ENCODE results near the gene TMEM273.

DNA sequence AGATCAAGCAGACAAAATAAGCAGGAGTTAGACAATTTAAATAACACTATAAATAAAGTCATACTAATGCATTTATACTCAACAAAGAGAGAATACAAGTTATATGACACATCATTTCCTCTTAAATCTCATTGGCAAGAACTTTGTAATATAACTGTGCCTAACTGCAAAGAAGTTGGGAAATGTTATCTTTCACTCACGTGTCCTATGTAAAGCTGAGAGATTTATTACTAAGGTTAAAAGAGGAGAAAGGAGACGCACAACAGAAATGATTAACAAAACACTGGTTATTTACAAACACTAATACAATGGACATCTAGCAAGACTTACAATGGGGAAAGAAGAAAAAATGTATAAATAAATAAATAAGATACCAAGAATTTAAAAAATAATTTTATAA lies 12.7 kb upstream of the TMEM273 start:
- TF ChIP-seq, protein P1, sequence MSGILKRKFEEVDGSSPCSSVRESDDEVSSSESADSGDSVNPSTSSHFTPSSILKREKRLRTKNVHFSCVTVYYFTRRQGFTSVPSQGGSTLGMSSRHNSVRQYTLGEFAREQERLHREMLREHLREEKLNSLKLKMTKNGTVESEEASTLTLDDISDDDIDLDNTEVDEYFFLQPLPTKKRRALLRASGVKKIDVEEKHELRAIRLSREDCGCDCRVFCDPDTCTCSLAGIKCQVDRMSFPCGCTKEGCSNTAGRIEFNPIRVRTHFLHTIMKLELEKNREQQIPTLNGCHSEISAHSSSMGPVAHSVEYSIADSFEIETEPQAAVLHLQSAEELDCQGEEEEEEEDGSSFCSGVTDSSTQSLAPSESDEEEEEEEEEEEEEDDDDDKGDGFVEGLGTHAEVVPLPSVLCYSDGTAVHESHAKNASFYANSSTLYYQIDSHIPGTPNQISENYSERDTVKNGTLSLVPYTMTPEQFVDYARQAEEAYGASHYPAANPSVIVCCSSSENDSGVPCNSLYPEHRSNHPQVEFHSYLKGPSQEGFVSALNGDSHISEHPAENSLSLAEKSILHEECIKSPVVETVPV (CRISPR knock-in tag; IDR thresholded peaks at IDR 0.05): no peak
- no peak for TF ChIP-seq ESRRG (CRISPR knock-in tag; IDR thresholded peaks at IDR 0.05)
- no peak for TF ChIP-seq ZFP30 (CRISPR knock-in tag; IDR thresholded peaks at IDR 0.05)

Data from SK-N-SH treated with all-trans-retinoic acid at 6 μM for 48 hours (cell line).